Endothelial cell (in vitro differentiated cells): ENCODE measurements around the gene PRKCSH. TPM values are rescaled to one million over a fixed set of nuclear protein-coding genes. Genes with fewer than 3 reads are reported as not detected.

Source experiments
- DNase-seq: peaks from one replicate; pipeline ENCODE4 v3.0.0; 2021; ENCODE audit warnings: low spot score
- H3K27ac Mint-ChIP-seq: one replicate; pipeline ENCODE4 v1.8.0; 2021; ENCODE audit warnings: mixed read lengths, inconsistent platforms; ENCODE audit not compliant: unreplicated experiment
- H3K27me3 Mint-ChIP-seq: one replicate; pipeline ENCODE4 v1.8.0; 2021; ENCODE audit warnings: mild to moderate bottlenecking, moderate library complexity, mixed read lengths, inconsistent platforms; ENCODE audit not compliant: unreplicated experiment
- H3K36me3 Mint-ChIP-seq: one replicate; pipeline ENCODE4 v1.8.0; 2021; ENCODE audit warnings: mild to moderate bottlenecking, low read depth, mixed read lengths, inconsistent platforms; ENCODE audit not compliant: unreplicated experiment
- H3K4me1 Mint-ChIP-seq: one replicate; pipeline ENCODE4 v1.8.0; 2021; ENCODE audit warnings: mild to moderate bottlenecking, mixed read lengths, inconsistent platforms; ENCODE audit not compliant: unreplicated experiment
- H3K4me3 Mint-ChIP-seq: one replicate; pipeline ENCODE4 v1.8.0; 2021; ENCODE audit warnings: mild to moderate bottlenecking, mixed read lengths, inconsistent platforms; ENCODE audit not compliant: unreplicated experiment
- H3K9me3 Mint-ChIP-seq: one replicate; pipeline ENCODE4 v1.8.0; 2021; ENCODE audit warnings: mixed read lengths, inconsistent platforms; ENCODE audit not compliant: unreplicated experiment
- CTCF ChIP-seq: fragments of 200-600 bp; sonication (generic); IDR thresholded peaks from one replicate; pipeline ENCODE4 v1.5.0; 2021; ENCODE audit warnings: antibody characterized with exemption; ENCODE audit not compliant: unreplicated experiment
- total RNA-seq: library from RNA; stranded (reverse); fragmentation: NEBNext Ultra II Directional; extraction: Animal tissue kit (Norgen Biotek cat#: 25700); gene quantifications from one replicate; pipeline ENCODE4 v1.2.1, GENCODE V29; 2021; ENCODE audit not compliant: unreplicated experiment

Gene PRKCSH
- total RNA-seq, 1 donor from 2014 or later, result 466 TPM

- no peaks in the 10 kb centered on the region for H3K9me3 Mint-ChIP-seq
- H3K4me1 Mint-ChIP-seq, result peaks cover 4% of the 10 kb centered on the region
- TF ChIP-seq CTCF, result no peak
- H3K27ac Mint-ChIP-seq, result no peak overlapping the region
- H3K36me3 Mint-ChIP-seq, result peaks cover 3% of the 10 kb centered on the region
- H3K27me3 Mint-ChIP-seq, result peaks cover 2% of the 10 kb centered on the region
- DNase-seq, result no peak
- H3K4me3 Mint-ChIP-seq, result no peak overlapping the region
These were observed 38.3 kb upstream of the PRKCSH start for GRCh38 chr19:11397089-11397610.

GRCh38 chr19:11399667-11400066 is 35.8 kb upstream of the PRKCSH start:
- Mint-ChIP-seq H3K36me3 (peaks cover 3% of the 10 kb centered on the region), H3K27me3 (peaks cover 2% of the 10 kb centered on the region), H3K9me3 (no peaks in the 10 kb centered on the region), H3K4me1 (peaks cover 4% of the 10 kb centered on the region), H3K4me3 (no peak overlapping the region), H3K27ac (no peak overlapping the region)
- DNase-seq, result no peak
- TF ChIP-seq CTCF, result no peak

GRCh38 chr19:11400798-11401197 is 34.6 kb upstream of the PRKCSH start:
- Mint-ChIP-seq H3K4me3 (peak overlapping the region; percentile 21), H3K9me3 (no peaks in the 10 kb centered on the region)

GRCh38 chr19:11401808-11402543 is 33.5 kb upstream of the PRKCSH start:
- no peak overlapping the region for H3K27ac Mint-ChIP-seq
- H3K36me3 Mint-ChIP-seq, result no peaks in the 10 kb centered on the region
- no peak overlapping the region for H3K4me3 Mint-ChIP-seq
- TF ChIP-seq CTCF, result no peak
- no peaks in the 10 kb centered on the region for H3K9me3 Mint-ChIP-seq
- H3K27me3 Mint-ChIP-seq, result peaks cover 1% of the 10 kb centered on the region
- no peaks in the 10 kb centered on the region for H3K4me1 Mint-ChIP-seq
- no peak for DNase-seq

More at GRCh38 chr19:11400798-11401197, 34.6 kb upstream of the PRKCSH start:
- H3K36me3 Mint-ChIP-seq, result no peaks in the 10 kb centered on the region
- no peak for TF ChIP-seq CTCF
- DNase-seq, result no peak
- H3K27me3 Mint-ChIP-seq, result peaks cover 1% of the 10 kb centered on the region
- no peaks in the 10 kb centered on the region for H3K4me1 Mint-ChIP-seq
- peak overlapping the region; percentile 21 for H3K27ac Mint-ChIP-seq

- Mint-ChIP-seq H3K27me3 (peaks cover 1% of the 10 kb centered on the region), H3K4me1 (no peaks in the 10 kb centered on the region), H3K27ac (no peak overlapping the region), H3K4me3 (peak overlapping the region; percentile 42), H3K9me3 (no peaks in the 10 kb centered on the region), H3K36me3 (no peaks in the 10 kb centered on the region)
- TF ChIP-seq CTCF, result no peak
- DNase-seq, result no peak
These were observed 30.7 kb upstream of the PRKCSH start for GRCh38 chr19:11404588-11405222.
